Spleen (tissue), 11 donors: ENCODE results near the gene NPW. TPM values are rescaled to one million over a fixed set of nuclear protein-coding genes. Genes with fewer than 3 reads are reported as not detected.

Experiments
- DNase-seq: peaks from one replicate; pipeline ENCODE4 v3.0.0-alpha.2; 2020
- H3K27ac ChIP-seq, 8 donors: fragments of 200-600 bp; sonication (generic) in 7 of 8; 1 replicate in 4 of 8; 2 replicates in 4 of 8; pipeline versions ENCODE4 v1.5.0 to v1.8.0; 2016 to 2021; ENCODE audit warnings: inconsistent platforms in 4 of 8, mild to moderate bottlenecking in 4 of 8, moderate library complexity in 1 of 8
- H3K27me3 ChIP-seq, 7 donors: fragments of 200-600 bp; sonication (generic) in 6 of 7; replicated peaks in 1 of 7; 1 replicate in 4 of 7; 2 replicates in 3 of 7; pipeline versions ENCODE4 v1.5.0 to v1.8.0; 2016 to 2021; ENCODE audit warnings: inconsistent platforms in 3 of 7, mild to moderate bottlenecking in 1 of 7
- H3K36me3 ChIP-seq, 6 donors: fragments of 200-600 bp; sonication (generic) in 5 of 6; 1 replicate in 4 of 6; 2 replicates in 2 of 6; pipeline versions ENCODE4 v1.5.0 to v1.8.0; 2016 to 2021; ENCODE audit warnings: inconsistent platforms in 2 of 6
- H3K4me1 ChIP-seq, 6 donors: fragments of 200-600 bp; sonication (generic) in 5 of 6; 1 replicate in 3 of 6; 2 replicates in 3 of 6; pipeline versions ENCODE4 v1.5.0 to v1.8.0; 2016 to 2021; ENCODE audit warnings: inconsistent platforms in 3 of 6
- H3K4me3 ChIP-seq, 8 donors: fragments of 200-600 bp; sonication (generic) in 7 of 8; 1 replicate in 4 of 8; 2 replicates in 4 of 8; pipeline versions ENCODE4 v1.5.0 to v1.8.0; 2016 to 2021; ENCODE audit warnings: inconsistent platforms in 4 of 8, mild to moderate bottlenecking in 4 of 8, moderate library complexity in 2 of 8
- H3K9me3 ChIP-seq, 8 donors: fragments of 200-600 bp; sonication (generic) in 7 of 8; 1 replicate in 4 of 8; 2 replicates in 4 of 8; pipeline versions ENCODE4 v1.5.0 to v1.8.0; 2016 to 2021; ENCODE audit warnings: inconsistent platforms in 4 of 8
- CTCF ChIP-seq, 11 experiments: fragments of 200-600 bp in 7 of 11; fragments of 450-650 bp in 4 of 11; sonication (generic) in 4 of 11; IDR thresholded peaks in 8 of 11; conservative IDR thresholded peaks in 3 of 11; 1 replicate in 7 of 11; 2 replicates in 4 of 11; pipeline versions ENCODE4 v1.4.0 to v1.8.0; 2016 to 2021; ENCODE audit warnings: antibody characterized with exemption in 11 of 11, inconsistent platforms in 4 of 11, mild to moderate bottlenecking in 1 of 11
- POLR2A ChIP-seq, 3 donors: fragments of 450-650 bp; IDR thresholded peaks; one replicate each; pipeline ENCODE4 v1.5.1; 2017; ENCODE audit warnings: antibody characterized with exemption in 3 of 3, mild to moderate bottlenecking in 1 of 3
- POLR2AphosphoS5 ChIP-seq, 3 donors: sonication (generic); formaldehyde crosslinking; IDR thresholded peaks; one replicate each; pipeline ENCODE4 v1.5.1; 2017; ENCODE audit warnings: antibody characterized with exemption in 3 of 3
- WGBS, 5 donors: extraction: QIAGEN DNeasy Blood & Tissue Kit in 3 of 5; methylation state at CpG; one replicate each; pipeline versions ENCODE4 v1.1.5 to v1.1.7; 2013 to 2018; 5-methylcytosine and 5-hydroxymethylcytosine counted together
- intact Hi-C: fragments of 100-400 bp; cut with DNase I; formaldehyde crosslinking; loops from one replicate; pipeline ENCODE4 v1.15.0; 2023; ENCODE audit warnings: low total_unique reads
- polyA plus RNA-seq, 3 donors: library from polyadenylated mRNA; stranded (reverse); fragments of 200-250 nt; gene quantifications; one replicate each; pipeline ENCODE4 v1.2.1, GENCODE V29; 2013
- small RNA-seq, 4 donors: library from RNA; depleted of rRNA; stranded (forward); fragments of <200 nt; gene quantifications; one replicate each; pipeline ENCODE3, GENCODE V24; 2016
- total RNA-seq, 7 donors: library from RNA; depleted of rRNA in 3 of 7; stranded (reverse); fragments of >200 nt in 3 of 7; fragmentation: NEBNext Ultra II Directional in 4 of 7; extraction: Animal tissue kit (Norgen Biotek cat#: 25700) in 4 of 7; gene quantifications; one replicate each; pipeline versions ENCODE4 v1.1.0 to v1.2.1, GENCODE V29; 2016 to 2021
- donor health status: healthy with polysubstance abuse.
- donor health status: DM: no; HTN: no; CAD: no; lungs with moderate emphysema.
- donor health status: DM: no; HTN: no; CAD: no.
- donor health status: Bipolar disorder and iron deficiency.
- donor health status: healthy.
- donor health status: DM: no; HTN: no; CAD: no.
- donor health status: DM: yes; HTN: yes; CAD: no.

NPW gene
- total and polyA plus RNA-seq, 10 donors: 0.30 to 2.5 (median 0.94) TPM; not detected in 3

GRCh38 chr16:2062801-2063200 lies 43.2 kb downstream of the NPW start:
- intact Hi-C loops: no loop called here
- no peaks in the 10 kb centered on the region for H3K4me1 ChIP-seq
- H3K27me3 ChIP-seq: no peaks in the 10 kb centered on the region
- no peaks in the 10 kb centered on the region for H3K9me3 ChIP-seq
- WGBS, 5 donors: 91 to 98% (median 96%) methylated on average over 11 to 28 of the region's 28 CpGs
- DNase-seq: no peak
- peaks cover 4 to 100% (median 80%) of the 10 kb centered on the region in 6 donors for H3K36me3 ChIP-seq
- H3K27ac ChIP-seq: no peak overlapping the region
- TF ChIP-seq POLR2A (IDR thresholded peaks at IDR 0.05) (no peak), POLR2AphosphoS5 (IDR thresholded peaks at IDR 0.05) (no peak), CTCF (IDR thresholded peaks at IDR 0.05 in 8 of 11, conservative IDR thresholded peaks at IDR 0.05 in 3 of 11) (no peak)
- H3K4me3 ChIP-seq: no peak overlapping the region

GRCh38 chr16:2063861-2064260 lies 44.3 kb downstream of the NPW start:
- H3K4me1 ChIP-seq: no peaks in the 10 kb centered on the region
- H3K4me3 ChIP-seq: no peak overlapping the region
- TF ChIP-seq POLR2AphosphoS5 (IDR thresholded peaks at IDR 0.05) (no peak), POLR2A (IDR thresholded peaks at IDR 0.05) (no peak), CTCF (IDR thresholded peaks at IDR 0.05 in 8 of 11, conservative IDR thresholded peaks at IDR 0.05 in 3 of 11) (no peak)
- intact Hi-C loops: no loop called here
- peaks cover 4 to 100% (median 78%) of the 10 kb centered on the region in 6 donors for H3K36me3 ChIP-seq
- no peaks in the 10 kb centered on the region for H3K27me3 ChIP-seq
- no peak for DNase-seq
- H3K27ac ChIP-seq: no peak overlapping the region
- 93 to 97% (median 94%) methylated on average over 5 to 25 of the region's 25 CpGs for WGBS, 5 donors
- no peaks in the 10 kb centered on the region for H3K9me3 ChIP-seq

GRCh38 chr16:2064368-2064945 lies 44.9 kb downstream of the NPW start:
- TF ChIP-seq POLR2A (IDR thresholded peaks at IDR 0.05) (no peak), CTCF (IDR thresholded peaks at IDR 0.05 in 8 of 11, conservative IDR thresholded peaks at IDR 0.05 in 3 of 11) (no peak), POLR2AphosphoS5 (IDR thresholded peaks at IDR 0.05) (no peak)
- H3K27ac ChIP-seq: no peak overlapping the region
- H3K27me3 ChIP-seq: no peaks in the 10 kb centered on the region
- peaks cover 4 to 100% (median 78%) of the 10 kb centered on the region in 6 donors for H3K36me3 ChIP-seq
- WGBS, 5 donors: 94 to 98% (median 96%) methylated on average over 14 to 16 of the region's 16 CpGs
- H3K9me3 ChIP-seq: no peaks in the 10 kb centered on the region
- intact Hi-C loops: no loop called here
- no peaks in the 10 kb centered on the region for H3K4me1 ChIP-seq
- no peak overlapping the region for H3K4me3 ChIP-seq
- no peak for DNase-seq

- Histone ChIP-seq H3K4me3 (no peak overlapping the region), H3K4me1 (no peaks in the 10 kb centered on the region), H3K36me3 (peaks cover 4 to 100% (median 80%) of the 10 kb centered on the region in 6 donors), H3K9me3 (no peaks in the 10 kb centered on the region), H3K27ac (no peak overlapping the region), H3K27me3 (no peaks in the 10 kb centered on the region)
- no peak for TF ChIP-seq CTCF (IDR thresholded peaks at IDR 0.05 in 8 of 11, conservative IDR thresholded peaks at IDR 0.05 in 3 of 11)
- TF ChIP-seq POLR2A (IDR thresholded peaks at IDR 0.05): no peak
- TF ChIP-seq POLR2AphosphoS5 (IDR thresholded peaks at IDR 0.05): no peak
- intact Hi-C loops: no loop called here
- DNase-seq: no peak
- WGBS, 5 donors: 94 to 98% (median 96%) methylated on average over 11 of the region's 11 CpGs
Measured at GRCh38 chr16:2066139-2066538, 46.6 kb downstream of the NPW start.

Small RNA genes within 50 kb of the gene (small RNA-seq; reads per million reads assigned to genes)
- gene AC005363.2 (0 to 0.27 (median 0.04) reads per million in 4 donors), gene RN7SL219P (0 reads per million in 4 donors)

Other genes with a start within 250 kb of the NPW start
Only the 30 nearest of the 34 such genes appear.
- 100 to 1,000 TPM in 2 of 7 donors, 10 to 100 TPM in 5; 41.4 to 114 (median 65.3) TPM for gene SPSB3, start 237.2 kb upstream of the NPW start, total RNA-seq
- 100 to 1,000 TPM; 111 to 266 (median 204) TPM for gene SPSB3, start 237.2 kb upstream of the NPW start, polyA plus RNA-seq
- gene NUBP2, start 236.8 kb upstream of the NPW start, total RNA-seq: 100 to 1,000 TPM in 1 of 7 donors, 10 to 100 TPM in 6; 37.5 to 103 (median 44.6) TPM
- gene NUBP2, start 236.8 kb upstream of the NPW start, polyA plus RNA-seq: 10 to 100 TPM; 61.9 to 84.3 (median 79.3) TPM
- under 1 TPM in 5 of 7 donors, not detected in 2; 0.21 to 0.63 (median 0.39) TPM for gene IGFALS, start 226.1 kb upstream of the NPW start, total RNA-seq
- under 1 TPM; 0.14 to 0.19 (median 0.17) TPM for gene IGFALS, start 226.1 kb upstream of the NPW start, polyA plus RNA-seq
- gene HAGH, start 193.0 kb upstream of the NPW start, total RNA-seq: 10 to 100 TPM; 42.4 to 60.4 (median 49.1) TPM
- 10 to 100 TPM; 33.6 to 76.6 (median 41.0) TPM for gene HAGH, start 193.0 kb upstream of the NPW start, polyA plus RNA-seq
- 10 to 100 TPM in 6 of 7 donors, 1 to 10 TPM in 1; 9.5 to 34.9 (median 17.7) TPM for gene FAHD1, start 192.6 kb upstream of the NPW start, total RNA-seq
- gene FAHD1, start 192.6 kb upstream of the NPW start, polyA plus RNA-seq: 10 to 100 TPM; 13.8 to 23.1 (median 15.4) TPM
- gene MEIOB, start 147.6 kb upstream of the NPW start, total RNA-seq: not detected
- not detected for gene MEIOB, start 147.6 kb upstream of the NPW start, polyA plus RNA-seq
- under 1 TPM in 1 of 7 donors, not detected in 6; 0.20 TPM for gene HS3ST6, start 101.4 kb upstream of the NPW start, total RNA-seq
- gene HS3ST6, start 101.4 kb upstream of the NPW start, polyA plus RNA-seq: under 1 TPM in 1 of 3 donors, not detected in 2; 0.06 TPM
- gene MSRB1, start 76.6 kb upstream of the NPW start, total RNA-seq: 100 to 1,000 TPM in 2 of 7 donors, 10 to 100 TPM in 5; 32.9 to 114 (median 60.4) TPM
- gene MSRB1, start 76.6 kb upstream of the NPW start, polyA plus RNA-seq: 10 to 100 TPM; 31.1 to 62.0 (median 31.3) TPM
- not detected for gene RPL3L, start 65.1 kb upstream of the NPW start, total RNA-seq
- under 1 TPM in 1 of 3 donors, not detected in 2; 0.03 TPM for gene RPL3L, start 65.1 kb upstream of the NPW start, polyA plus RNA-seq
- 100 to 1,000 TPM in 3 of 7 donors, 10 to 100 TPM in 4; 69.3 to 225 (median 87.4) TPM for gene NDUFB10, start 60.2 kb upstream of the NPW start, total RNA-seq
- 100 to 1,000 TPM; 155 to 162 (median 159) TPM for gene NDUFB10, start 60.2 kb upstream of the NPW start, polyA plus RNA-seq
- gene RPS2, start 55.0 kb upstream of the NPW start, total RNA-seq: 1,000 to 10,000 TPM; 1,930 to 2,450 (median 2,233) TPM
- gene RPS2, start 55.0 kb upstream of the NPW start, polyA plus RNA-seq: 1,000 to 10,000 TPM; 3,942 to 6,006 (median 5,765) TPM
- gene RNF151, start 52.9 kb upstream of the NPW start, total RNA-seq: not detected
- gene RNF151, start 52.9 kb upstream of the NPW start, polyA plus RNA-seq: under 1 TPM; 0.16 to 0.26 (median 0.17) TPM
- gene TBL3, start 47.7 kb upstream of the NPW start, total RNA-seq: 10 to 100 TPM; 20.6 to 33.0 (median 27.0) TPM
- gene TBL3, start 47.7 kb upstream of the NPW start, polyA plus RNA-seq: 10 to 100 TPM; 40.6 to 54.2 (median 46.8) TPM
- gene NOXO1, start 38.3 kb upstream of the NPW start, total RNA-seq: 1 to 10 TPM in 1 of 7 donors, under 1 TPM in 2, not detected in 4; 0.30 to 1.4 (median 0.49) TPM
- 1 to 10 TPM in 1 of 3 donors, under 1 TPM in 2; 0.68 to 1.3 (median 0.96) TPM for gene NOXO1, start 38.3 kb upstream of the NPW start, polyA plus RNA-seq
- 10 to 100 TPM in 6 of 7 donors, 1 to 10 TPM in 1; 9.6 to 23.3 (median 20.5) TPM for gene GFER, start 35.6 kb upstream of the NPW start, total RNA-seq
- 10 to 100 TPM; 28.5 to 36.0 (median 34.9) TPM for gene GFER, start 35.6 kb upstream of the NPW start, polyA plus RNA-seq
- 10 to 100 TPM in 1 of 7 donors, 1 to 10 TPM in 5, under 1 TPM in 1; 0.85 to 11.4 (median 2.6) TPM for gene SYNGR3, start 29.8 kb upstream of the NPW start, total RNA-seq
- gene SYNGR3, start 29.8 kb upstream of the NPW start, polyA plus RNA-seq: 1 to 10 TPM; 1.8 to 3.0 (median 3.0) TPM
- 10 to 100 TPM; 34.6 to 56.2 (median 47.2) TPM for gene ZNF598, start 10.0 kb upstream of the NPW start, total RNA-seq
- 10 to 100 TPM; 21.8 to 45.5 (median 29.0) TPM for gene ZNF598, start 10.0 kb upstream of the NPW start, polyA plus RNA-seq
- gene NHERF2, start 7.1 kb downstream of the NPW start, total RNA-seq: 100 to 1,000 TPM in 4 of 7 donors, 10 to 100 TPM in 3; 62.4 to 179 (median 126) TPM
- gene NHERF2, start 7.1 kb downstream of the NPW start, polyA plus RNA-seq: 100 to 1,000 TPM in 1 of 3 donors, 10 to 100 TPM in 2; 64.6 to 218 (median 71.2) TPM
- gene NTHL1, start 28.0 kb downstream of the NPW start, total RNA-seq: 10 to 100 TPM in 6 of 7 donors, 1 to 10 TPM in 1; 9.6 to 29.6 (median 20.0) TPM
- 10 to 100 TPM; 31.3 to 52.1 (median 37.0) TPM for gene NTHL1, start 28.0 kb downstream of the NPW start, polyA plus RNA-seq
- 100 to 1,000 TPM in 4 of 7 donors, 10 to 100 TPM in 3; 63.8 to 185 (median 103) TPM for gene TSC2, start 28.2 kb downstream of the NPW start, total RNA-seq
- 10 to 100 TPM; 20.7 to 82.0 (median 53.3) TPM for gene TSC2, start 28.2 kb downstream of the NPW start, polyA plus RNA-seq
- 100 to 1,000 TPM in 2 of 7 donors, 10 to 100 TPM in 5; 64.0 to 124 (median 95.3) TPM for gene PKD1, start 116.1 kb downstream of the NPW start, total RNA-seq
- gene PKD1, start 116.1 kb downstream of the NPW start, polyA plus RNA-seq: 10 to 100 TPM; 14.0 to 60.9 (median 18.5) TPM
- 1 to 10 TPM in 4 of 7 donors, under 1 TPM in 2, not detected in 1; 0.26 to 7.9 (median 1.2) TPM for gene RAB26, start 128.8 kb downstream of the NPW start, total RNA-seq
- 1 to 10 TPM in 2 of 3 donors, under 1 TPM in 1; 0.91 to 1.5 (median 1.4) TPM for gene RAB26, start 128.8 kb downstream of the NPW start, polyA plus RNA-seq
- gene TRAF7, start 136.0 kb downstream of the NPW start, total RNA-seq: 10 to 100 TPM; 41.5 to 63.9 (median 50.9) TPM
- 10 to 100 TPM; 22.0 to 37.6 (median 23.3) TPM for gene TRAF7, start 136.0 kb downstream of the NPW start, polyA plus RNA-seq
- not detected for gene CASKIN1, start 176.8 kb downstream of the NPW start, total RNA-seq
- gene CASKIN1, start 176.8 kb downstream of the NPW start, polyA plus RNA-seq: under 1 TPM; 0.24 to 0.32 (median 0.30) TPM
- 10 to 100 TPM; 25.0 to 50.0 (median 30.4) TPM for gene MLST8, start 185.7 kb downstream of the NPW start, total RNA-seq
- gene MLST8, start 185.7 kb downstream of the NPW start, polyA plus RNA-seq: 10 to 100 TPM; 40.6 to 61.7 (median 51.3) TPM
- gene BRICD5, start 191.1 kb downstream of the NPW start, total RNA-seq: 10 to 100 TPM in 2 of 7 donors, 1 to 10 TPM in 5; 3.5 to 12.8 (median 8.6) TPM
- gene BRICD5, start 191.1 kb downstream of the NPW start, polyA plus RNA-seq: 10 to 100 TPM; 18.2 to 40.2 (median 18.9) TPM
- 10 to 100 TPM in 6 of 7 donors, 1 to 10 TPM in 1; 9.4 to 20.2 (median 14.1) TPM for gene PGP, start 195.1 kb downstream of the NPW start, total RNA-seq
- 10 to 100 TPM in 2 of 3 donors, 1 to 10 TPM in 1; 9.3 to 16.6 (median 12.4) TPM for gene PGP, start 195.1 kb downstream of the NPW start, polyA plus RNA-seq
- 10 to 100 TPM; 22.7 to 41.4 (median 26.7) TPM for gene E4F1, start 203.8 kb downstream of the NPW start, total RNA-seq
- gene E4F1, start 203.8 kb downstream of the NPW start, polyA plus RNA-seq: 10 to 100 TPM; 20.8 to 41.0 (median 38.4) TPM
- gene DNASE1L2, start 216.7 kb downstream of the NPW start, total RNA-seq: 1 to 10 TPM in 4 of 7 donors, under 1 TPM in 3; 0.72 to 1.7 (median 1.3) TPM
- 1 to 10 TPM in 2 of 3 donors, under 1 TPM in 1; 0.59 to 2.2 (median 1.2) TPM for gene DNASE1L2, start 216.7 kb downstream of the NPW start, polyA plus RNA-seq
- 10 to 100 TPM; 20.6 to 35.2 (median 29.0) TPM for gene ECI1, start 231.8 kb downstream of the NPW start, total RNA-seq
- 10 to 100 TPM; 42.0 to 54.8 (median 51.6) TPM for gene ECI1, start 231.8 kb downstream of the NPW start, polyA plus RNA-seq